ENCODE results near the gene ZNF224.

GRCh38 chr19:44151491-44151890 lies 57.3 kb downstream of the ZNF224 start:
- TF ChIP-seq, protein P1, sequence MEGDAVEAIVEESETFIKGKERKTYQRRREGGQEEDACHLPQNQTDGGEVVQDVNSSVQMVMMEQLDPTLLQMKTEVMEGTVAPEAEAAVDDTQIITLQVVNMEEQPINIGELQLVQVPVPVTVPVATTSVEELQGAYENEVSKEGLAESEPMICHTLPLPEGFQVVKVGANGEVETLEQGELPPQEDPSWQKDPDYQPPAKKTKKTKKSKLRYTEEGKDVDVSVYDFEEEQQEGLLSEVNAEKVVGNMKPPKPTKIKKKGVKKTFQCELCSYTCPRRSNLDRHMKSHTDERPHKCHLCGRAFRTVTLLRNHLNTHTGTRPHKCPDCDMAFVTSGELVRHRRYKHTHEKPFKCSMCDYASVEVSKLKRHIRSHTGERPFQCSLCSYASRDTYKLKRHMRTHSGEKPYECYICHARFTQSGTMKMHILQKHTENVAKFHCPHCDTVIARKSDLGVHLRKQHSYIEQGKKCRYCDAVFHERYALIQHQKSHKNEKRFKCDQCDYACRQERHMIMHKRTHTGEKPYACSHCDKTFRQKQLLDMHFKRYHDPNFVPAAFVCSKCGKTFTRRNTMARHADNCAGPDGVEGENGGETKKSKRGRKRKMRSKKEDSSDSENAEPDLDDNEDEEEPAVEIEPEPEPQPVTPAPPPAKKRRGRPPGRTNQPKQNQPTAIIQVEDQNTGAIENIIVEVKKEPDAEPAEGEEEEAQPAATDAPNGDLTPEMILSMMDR (IDR thresholded peaks at IDR 0.05) = no peak
- TF ChIP-seq POLR2A (IDR thresholded peaks at IDR 0.05) = no peak
